Fibroblast of skin of scalp (primary cell): ENCODE data around the gene TNRC6C.
"Not testable (repeated sequence)": the region's sequence is repeated elsewhere in the genome, so short reads cannot be mapped to it uniquely, and the experiment has no call there.

Experiments used
- DNase-seq: peaks from one replicate; pipeline ENCODE4 v3.0.0-alpha.2; 2013

TNRC6C gene

GRCh38 chr17:77930780-77931768 lies 27.4 kb upstream of the TNRC6C start:
- DNase-seq, result no peak

DNA sequence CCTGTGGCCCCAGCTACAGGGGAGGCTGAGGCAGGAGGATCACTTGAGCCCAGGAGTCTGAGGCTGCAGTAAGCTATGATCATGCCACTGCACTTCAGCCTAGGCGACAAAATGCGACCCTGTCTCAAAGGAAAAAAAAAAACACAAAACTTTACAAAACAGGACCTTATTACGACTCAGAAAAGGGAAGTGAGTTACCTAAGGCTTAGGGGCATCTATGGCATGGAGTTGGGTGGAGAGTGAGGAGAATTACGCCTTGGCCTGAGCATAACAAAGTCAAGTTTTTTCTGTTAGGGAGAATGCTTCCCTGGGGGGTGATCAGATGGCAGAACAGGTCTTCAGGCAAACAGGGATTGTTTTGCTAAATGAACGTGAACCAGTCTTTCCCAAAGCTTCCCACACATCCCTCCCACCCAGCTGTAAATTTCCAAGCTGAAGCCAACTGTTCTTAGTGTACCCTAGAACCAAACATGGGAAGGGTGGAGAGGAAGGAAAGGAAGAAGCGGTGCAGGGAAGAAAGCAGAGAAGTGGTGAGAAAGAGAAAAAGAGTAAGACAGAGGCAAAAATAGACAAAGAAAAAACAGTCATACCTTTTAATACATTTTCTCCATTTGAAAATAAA lies 24.6 kb upstream of the TNRC6C start:
- no peak for DNase-seq

- no peak for DNase-seq
These were observed 23.4 kb upstream of the TNRC6C start for GRCh38 chr17:77935121-77935571.

- DNase-seq, result not testable (repeated sequence)
These were observed 22.8 kb upstream of the TNRC6C start for GRCh38 chr17:77935744-77936143.

GRCh38 chr17:77936881-77937280 lies 21.6 kb upstream of the TNRC6C start:
- DNase-seq, result no peak

DNA sequence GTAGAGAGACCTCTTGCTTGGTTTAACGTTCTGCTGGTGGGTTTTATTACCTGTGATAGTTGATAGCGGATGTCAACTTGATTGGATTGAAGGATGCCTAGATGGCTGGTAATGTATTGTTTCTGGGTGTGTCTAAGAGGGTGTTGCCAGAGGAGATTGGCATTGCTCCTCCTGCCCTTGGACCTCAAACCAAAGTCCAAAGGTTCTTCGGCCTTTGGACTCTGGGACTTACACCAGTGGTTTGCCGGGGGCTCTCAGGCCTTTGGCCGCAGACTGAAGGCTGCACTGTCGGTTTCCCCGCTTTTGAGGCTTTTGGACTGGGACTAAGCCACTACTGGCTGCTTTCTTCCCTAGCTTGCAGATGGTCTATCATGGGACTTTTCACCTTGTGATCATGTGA lies 17.5 kb upstream of the TNRC6C start:
- DNase-seq, result no peak

GRCh38 chr17:77942112-77942988 lies 16.2 kb upstream of the TNRC6C start:
- no peak for DNase-seq

- DNase-seq, result peak; percentile 22
These were observed 14.5 kb upstream of the TNRC6C start for GRCh38 chr17:77943971-77944370.

GRCh38 chr17:77944390-77945222 lies 13.9 kb upstream of the TNRC6C start:
- no peak for DNase-seq

- no peak for DNase-seq
These were observed 11.4 kb upstream of the TNRC6C start for GRCh38 chr17:77946900-77947645.

DNA sequence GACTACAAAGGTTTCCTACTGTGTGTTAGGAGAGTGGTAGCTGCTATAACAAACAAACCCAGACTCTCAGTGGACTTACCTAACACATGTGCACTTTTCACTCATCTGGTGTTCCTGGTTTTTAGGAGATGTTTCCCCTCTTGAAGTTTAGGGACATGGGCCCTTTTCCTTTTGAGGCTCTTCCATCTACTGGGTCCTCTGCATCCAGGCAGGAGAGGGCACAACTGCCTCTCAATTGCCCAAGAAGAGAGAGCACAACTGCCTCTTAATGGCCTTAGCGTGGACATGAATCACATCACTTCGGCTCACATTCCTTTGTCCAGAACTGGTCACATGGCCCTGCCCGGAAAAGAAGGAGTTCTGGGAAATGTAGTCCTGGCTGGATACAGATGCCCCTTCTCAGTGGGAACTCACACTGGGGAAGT lies 9.8 kb upstream of the TNRC6C start:
- DNase-seq, result peak; percentile 46

DNA sequence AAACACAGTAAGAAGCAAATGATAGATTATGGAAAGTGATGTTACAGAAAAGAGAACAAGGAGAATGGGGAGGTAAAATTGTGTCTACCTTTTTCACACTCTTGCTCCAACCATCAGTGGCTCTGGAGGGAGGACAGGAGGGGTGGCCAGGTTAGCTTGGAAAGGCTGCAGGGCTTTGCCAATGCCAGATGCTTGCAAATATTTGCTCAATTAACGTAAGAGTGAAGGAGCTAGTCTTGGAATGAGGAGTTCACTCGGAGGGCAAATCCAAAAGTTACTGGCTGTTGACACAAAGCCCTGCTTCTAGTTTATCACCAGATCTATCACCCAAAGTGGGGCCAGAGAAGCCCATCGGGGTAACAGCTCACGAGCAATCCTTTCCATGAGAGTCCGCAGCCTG lies 7.4 kb upstream of the TNRC6C start:
- DNase-seq, result no peak

DNA sequence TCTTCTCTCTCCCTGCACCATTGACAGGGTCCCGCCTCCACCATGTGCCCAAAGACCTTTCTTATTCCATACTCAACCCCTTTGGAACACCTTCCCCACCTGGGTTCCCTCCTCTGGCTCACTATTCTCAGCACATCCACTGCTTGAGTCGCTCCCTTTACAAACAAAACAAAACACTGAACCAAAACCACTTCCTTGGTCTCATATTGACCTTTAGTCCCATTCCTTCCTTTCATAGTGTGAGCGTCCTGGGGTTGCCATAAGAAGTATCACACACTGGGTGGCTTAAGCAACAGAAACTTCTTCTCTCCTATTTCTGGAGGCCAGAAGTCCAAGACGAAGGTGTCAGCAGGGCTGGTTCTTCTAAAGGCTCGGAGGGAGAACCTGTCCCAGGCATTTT lies 6.1 kb upstream of the TNRC6C start:
- no peak for DNase-seq

DNA sequence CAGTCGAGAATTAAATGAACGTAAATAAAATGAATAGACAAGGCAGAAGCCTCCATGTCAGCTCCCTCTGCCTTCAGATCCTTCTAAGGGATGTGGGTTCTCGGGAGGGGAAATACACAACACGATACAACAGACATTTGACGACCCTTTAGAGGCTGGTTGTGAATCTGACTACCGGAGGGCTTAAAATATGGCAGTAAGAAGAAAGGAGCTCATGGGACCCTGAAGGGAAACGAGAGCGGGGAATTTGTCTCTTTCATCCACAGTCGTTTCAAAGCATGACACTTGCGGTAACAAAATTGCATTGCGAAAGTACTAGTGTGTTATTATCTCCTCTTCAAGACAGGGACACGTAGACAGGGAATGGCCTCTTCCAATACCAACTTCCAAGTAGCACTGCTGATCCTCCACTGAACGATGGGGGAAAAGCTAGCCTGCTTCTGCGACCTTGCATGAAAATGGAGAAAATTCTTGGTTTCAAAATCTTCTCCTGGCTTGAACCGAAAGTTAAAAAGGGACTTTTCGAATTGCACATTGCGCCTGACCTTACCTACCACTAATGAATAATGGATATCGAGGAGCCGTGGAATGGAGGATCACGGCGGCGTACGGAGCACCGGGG lies 1.2 kb upstream of the TNRC6C start:
- DNase-seq, result peak; percentile 17

DNA sequence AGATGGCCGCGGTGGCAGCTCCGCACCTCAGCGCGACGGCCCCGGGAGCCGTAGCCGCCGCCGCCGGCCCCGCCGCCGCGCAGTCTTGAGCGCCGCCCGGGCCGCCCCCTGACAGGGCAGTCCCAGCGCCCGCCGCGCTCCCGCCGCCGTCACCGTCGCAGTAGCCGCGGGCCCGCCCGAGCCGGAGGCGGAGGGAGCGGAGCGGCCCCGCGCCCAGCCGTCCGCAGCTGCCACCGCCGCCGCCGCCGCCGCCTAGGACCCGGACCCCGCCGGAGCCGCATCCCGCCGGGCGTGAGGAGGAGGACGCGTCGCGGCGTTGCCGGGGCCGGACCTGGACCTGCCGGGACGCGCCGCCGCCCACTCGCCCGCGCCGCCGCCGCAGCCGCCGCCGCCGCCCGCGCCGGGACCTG lies 218 bp downstream of the TNRC6C start:
- no peak for DNase-seq

DNA sequence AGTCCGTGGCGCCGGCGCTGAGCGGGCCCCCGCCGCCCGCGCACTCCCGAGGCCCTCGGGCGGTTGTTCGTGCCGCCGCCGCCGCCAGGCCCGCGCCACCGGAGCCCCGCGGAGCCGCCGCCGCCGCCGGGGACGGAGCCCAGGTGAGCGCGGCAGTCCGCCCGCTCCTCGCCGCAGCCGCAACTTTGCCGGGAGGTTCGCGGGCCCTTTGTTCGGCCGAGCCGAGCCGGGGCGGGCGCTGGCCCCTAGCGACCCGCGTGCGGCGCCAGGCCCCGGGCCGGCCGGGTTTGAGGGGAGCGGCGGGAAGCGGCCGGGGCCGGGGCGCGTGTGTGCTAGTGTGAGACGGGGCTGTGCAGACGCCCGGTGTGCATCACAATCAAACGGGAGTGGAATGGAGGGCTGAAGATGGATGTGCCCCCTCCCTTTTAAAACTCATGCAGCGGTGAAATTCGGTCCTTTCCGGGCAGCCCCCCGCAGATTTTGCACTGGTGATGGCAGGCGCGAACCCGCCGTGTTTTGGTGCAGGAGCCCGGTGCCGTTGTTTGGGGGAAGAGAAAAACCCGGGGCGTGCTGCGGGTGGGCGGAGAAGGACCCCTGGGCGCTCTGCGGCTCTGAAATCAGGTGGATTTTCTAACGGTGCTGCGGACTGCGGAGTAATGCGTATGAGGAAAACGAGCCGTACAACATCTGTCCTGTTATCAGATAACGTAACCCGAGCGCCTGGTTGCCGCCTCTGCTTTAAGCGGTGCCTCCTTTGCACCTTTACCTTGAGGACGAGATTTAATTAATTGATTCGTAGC lies 823 bp downstream of the TNRC6C start:
- DNase-seq, result no peak

- DNase-seq, result no peak
These were observed 1.5 kb downstream of the TNRC6C start for GRCh38 chr17:77959926-77960521.

GRCh38 chr17:77961741-77962140 lies 3.2 kb downstream of the TNRC6C start:
- DNase-seq, result no peak

GRCh38 chr17:77962348-77962747 lies 3.8 kb downstream of the TNRC6C start:
- no peak for DNase-seq
